NCI-H2227 treated with DMSO at 0.1 percent for 48 hours (cell line): Measurements from ENCODE around the gene NBPF12.
"Not testable (repeated sequence)": the region's sequence is repeated elsewhere in the genome, so short reads cannot be mapped to it uniquely, and the experiment has no call there.

Source experiments
- DNase-seq: peaks from one replicate; lab custom pipeline; 2025; lab: John Stamatoyannopoulos, UW

Gene NBPF12

DNA sequence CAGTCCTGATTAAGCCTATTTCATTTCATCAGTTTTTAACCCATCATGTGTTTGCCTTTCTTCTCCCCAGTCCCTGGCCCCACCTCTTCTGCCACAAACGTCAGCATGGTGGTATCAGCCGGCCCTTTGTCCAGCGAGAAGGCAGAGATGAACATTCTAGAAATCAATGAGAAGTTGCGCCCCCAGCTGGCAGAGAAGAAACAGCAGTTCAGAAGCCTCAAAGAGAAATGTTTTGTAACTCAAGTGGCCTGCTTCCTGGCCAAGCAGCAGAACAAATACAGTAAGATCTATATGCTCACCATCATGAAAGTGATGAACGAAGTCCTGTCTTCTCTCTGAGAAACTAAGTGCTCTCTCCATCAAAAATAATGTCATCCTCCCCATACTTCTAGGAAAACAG is 34.6 kb downstream of the NBPF12 start:
- not testable (repeated sequence) for DNase-seq

- DNase-seq = not testable (repeated sequence)
Measured at GRCh38 chr1:146985855-146986254, 47.7 kb downstream of the NBPF12 start.

- not testable (repeated sequence) for DNase-seq
Measured at GRCh38 chr1:146986450-146986849, 48.3 kb downstream of the NBPF12 start.

GRCh38 chr1:146987502-146987901 is 49.4 kb downstream of the NBPF12 start:
- DNase-seq = not testable (repeated sequence)

GRCh38 chr1:146989455-146989854 is 51.3 kb downstream of the NBPF12 start:
- not testable (repeated sequence) for DNase-seq

GRCh38 chr1:147008495-147008894 is 70.4 kb downstream of the NBPF12 start:
- not testable (repeated sequence) for DNase-seq

DNA sequence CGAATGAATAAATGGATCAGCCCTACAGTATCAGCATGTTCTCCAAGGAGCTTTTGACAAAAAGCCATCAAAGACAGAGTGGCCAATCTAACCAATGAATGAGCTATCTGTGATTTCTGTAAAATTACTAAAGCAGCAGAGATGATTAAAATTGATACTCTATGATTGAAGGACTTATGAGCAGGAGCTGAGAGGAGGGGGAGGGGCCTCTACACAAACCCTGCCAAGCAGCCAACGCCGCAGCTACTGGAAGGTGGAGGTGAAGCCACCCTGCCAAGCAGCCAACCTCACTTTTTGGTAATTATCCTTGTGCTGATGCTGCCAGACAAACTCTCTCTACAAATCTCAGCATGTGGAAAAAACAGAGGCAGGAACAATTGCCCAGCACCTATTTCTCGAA is 88.9 kb downstream of the NBPF12 start:
- not testable (repeated sequence) for DNase-seq

DNA sequence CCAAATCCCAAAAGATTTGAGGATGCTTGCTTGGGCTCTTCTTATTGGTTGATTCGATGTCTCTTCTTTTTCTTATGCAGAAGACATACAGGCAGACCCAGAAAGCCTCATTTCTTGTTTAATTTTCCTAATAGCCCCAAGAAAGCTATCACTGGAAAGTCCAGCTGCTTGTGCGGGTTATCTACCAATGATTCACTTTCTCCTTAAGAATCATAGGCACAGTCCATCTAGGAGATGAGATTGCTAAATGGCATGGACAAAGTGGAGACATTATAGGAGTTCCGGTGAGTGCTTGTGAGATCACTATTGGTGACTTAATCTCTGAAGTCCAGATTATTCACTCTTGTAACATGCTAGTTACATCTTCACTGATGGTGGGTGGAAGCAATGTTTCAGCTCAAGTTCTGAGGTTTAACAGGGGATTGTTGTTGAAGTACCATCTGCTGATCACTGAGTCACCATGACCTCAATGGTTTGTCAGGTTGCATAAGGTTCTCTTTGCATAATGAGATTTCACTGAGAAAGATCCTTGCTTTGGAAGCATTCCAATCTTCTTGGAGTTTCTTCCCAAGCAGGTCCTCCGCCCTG is 92.0 kb downstream of the NBPF12 start:
- not testable (repeated sequence) for DNase-seq

GRCh38 chr1:147039916-147040315 is 101.8 kb downstream of the NBPF12 start:
- no peak for DNase-seq

- not testable (repeated sequence) for DNase-seq
Measured at GRCh38 chr1:147042891-147043290, 104.8 kb downstream of the NBPF12 start.

DNA sequence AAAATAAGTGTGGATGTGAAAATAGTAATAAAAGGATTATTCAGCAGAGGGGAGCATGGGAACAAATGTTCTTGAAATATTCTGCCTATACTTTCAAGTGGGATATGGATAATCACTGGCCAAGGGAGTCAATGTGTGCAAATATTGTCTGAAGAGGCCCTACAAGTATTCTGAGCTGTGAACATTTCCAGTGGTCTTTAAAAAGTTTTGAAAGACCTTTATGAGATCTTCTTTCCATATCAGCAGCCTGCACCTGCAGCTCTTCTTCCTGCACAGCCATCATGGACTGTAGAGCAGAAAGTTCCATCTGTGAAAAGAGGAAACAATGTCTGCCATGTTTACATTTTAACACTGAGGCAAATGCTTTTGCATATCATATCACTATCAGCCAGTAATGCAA is 106.4 kb downstream of the NBPF12 start:
- DNase-seq = not testable (repeated sequence)
